ENCODE measurements around the gene EPHA2.

DNA sequence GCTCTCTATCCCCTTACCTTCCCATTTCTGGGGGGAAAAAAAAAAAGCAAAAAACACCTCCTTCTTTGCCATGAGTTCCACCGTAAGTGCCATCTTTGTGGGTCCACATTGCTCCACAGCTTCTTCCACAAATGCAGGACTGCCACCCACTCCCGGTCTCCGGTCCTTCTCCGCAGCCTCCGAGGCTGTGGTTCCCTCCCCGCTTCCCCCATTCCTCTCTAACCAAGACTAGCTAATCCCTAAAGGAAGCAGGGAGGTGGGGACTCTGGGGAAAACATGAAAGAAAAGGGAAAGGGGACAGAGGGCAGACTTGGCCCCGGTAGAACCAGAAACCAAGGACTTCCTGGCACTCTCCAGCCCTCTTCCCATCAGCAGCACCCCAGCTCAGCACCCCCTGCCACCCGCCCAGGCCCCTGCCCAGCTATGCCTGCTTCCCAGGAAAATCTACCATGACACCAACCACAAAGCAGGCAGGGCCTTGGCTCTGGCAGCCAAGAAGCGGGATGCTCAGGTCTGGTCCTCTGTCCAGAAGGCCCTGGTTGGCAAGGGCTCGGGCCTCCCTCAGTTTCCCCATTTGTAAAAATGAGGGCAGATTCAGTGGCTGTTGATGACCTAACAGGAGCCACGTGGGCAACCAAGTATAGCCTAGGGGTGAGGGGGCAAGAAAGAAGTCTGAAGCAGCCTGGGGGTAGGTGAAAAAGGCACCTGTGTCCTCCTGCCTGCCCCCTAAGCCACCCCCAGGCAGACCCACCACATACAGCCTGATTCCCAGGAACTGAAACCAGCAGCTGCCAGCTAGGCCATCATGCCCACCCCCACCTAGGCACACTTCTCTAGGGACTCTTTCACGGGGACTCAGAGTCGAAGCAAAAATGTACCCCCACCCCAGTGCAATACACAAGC, 2.5 kb downstream of the EPHA2 start:
- TF ChIP-seq, protein P1, sequence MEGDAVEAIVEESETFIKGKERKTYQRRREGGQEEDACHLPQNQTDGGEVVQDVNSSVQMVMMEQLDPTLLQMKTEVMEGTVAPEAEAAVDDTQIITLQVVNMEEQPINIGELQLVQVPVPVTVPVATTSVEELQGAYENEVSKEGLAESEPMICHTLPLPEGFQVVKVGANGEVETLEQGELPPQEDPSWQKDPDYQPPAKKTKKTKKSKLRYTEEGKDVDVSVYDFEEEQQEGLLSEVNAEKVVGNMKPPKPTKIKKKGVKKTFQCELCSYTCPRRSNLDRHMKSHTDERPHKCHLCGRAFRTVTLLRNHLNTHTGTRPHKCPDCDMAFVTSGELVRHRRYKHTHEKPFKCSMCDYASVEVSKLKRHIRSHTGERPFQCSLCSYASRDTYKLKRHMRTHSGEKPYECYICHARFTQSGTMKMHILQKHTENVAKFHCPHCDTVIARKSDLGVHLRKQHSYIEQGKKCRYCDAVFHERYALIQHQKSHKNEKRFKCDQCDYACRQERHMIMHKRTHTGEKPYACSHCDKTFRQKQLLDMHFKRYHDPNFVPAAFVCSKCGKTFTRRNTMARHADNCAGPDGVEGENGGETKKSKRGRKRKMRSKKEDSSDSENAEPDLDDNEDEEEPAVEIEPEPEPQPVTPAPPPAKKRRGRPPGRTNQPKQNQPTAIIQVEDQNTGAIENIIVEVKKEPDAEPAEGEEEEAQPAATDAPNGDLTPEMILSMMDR (IDR thresholded peaks at IDR 0.05): no peak
- no peak for TF ChIP-seq POLR2A (IDR thresholded peaks at IDR 0.05)
